ENCODE results near the gene CEP57L1.
"Not testable (repeated sequence)": the region's sequence is repeated elsewhere in the genome, so short reads cannot be mapped to it uniquely, and the experiment has no call there.

CEP57L1 gene

GRCh38 chr6:109172101-109172746 lies 76.9 kb downstream of the CEP57L1 start:
- no peak for DNase-seq (ENCODE audit: low spot score)

GRCh38 chr6:109174916-109175315 lies 79.6 kb downstream of the CEP57L1 start:
- DNase-seq (ENCODE audit: low spot score), result no peak

- DNase-seq (ENCODE audit: low spot score), result no peak
Measured at GRCh38 chr6:109178921-109179320, 83.6 kb downstream of the CEP57L1 start.

- DNase-seq (ENCODE audit: low spot score), result no peak
Measured at GRCh38 chr6:109179507-109179906, 84.2 kb downstream of the CEP57L1 start.

- no peak for DNase-seq (ENCODE audit: low spot score)
Measured at GRCh38 chr6:109182578-109182977, 87.3 kb downstream of the CEP57L1 start.

GRCh38 chr6:109183109-109183650 lies 87.9 kb downstream of the CEP57L1 start:
- DNase-seq (ENCODE audit: low spot score), result no peak

GRCh38 chr6:109184638-109185037 lies 89.3 kb downstream of the CEP57L1 start:
- DNase-seq (ENCODE audit: low spot score), result no peak

- no peak for DNase-seq (ENCODE audit: low spot score)
Measured at GRCh38 chr6:109186012-109186411, 90.7 kb downstream of the CEP57L1 start.

GRCh38 chr6:109187399-109188114 lies 92.2 kb downstream of the CEP57L1 start:
- no peak for DNase-seq (ENCODE audit: low spot score)

GRCh38 chr6:109188115-109188411 lies 92.8 kb downstream of the CEP57L1 start:
- no peak for DNase-seq (ENCODE audit: low spot score)

GRCh38 chr6:109191368-109191767 lies 96.1 kb downstream of the CEP57L1 start:
- not testable (repeated sequence) for DNase-seq (ENCODE audit: low spot score)

GRCh38 chr6:109192865-109193264 lies 97.6 kb downstream of the CEP57L1 start:
- no peak for DNase-seq (ENCODE audit: low spot score)

- no peak for DNase-seq (ENCODE audit: low spot score)
Measured at GRCh38 chr6:109194880-109195279, 99.6 kb downstream of the CEP57L1 start.

GRCh38 chr6:109197061-109197460 lies 101.8 kb downstream of the CEP57L1 start:
- no peak for DNase-seq (ENCODE audit: low spot score)

- no peak for DNase-seq (ENCODE audit: low spot score)
Measured at GRCh38 chr6:109202409-109203264, 107.3 kb downstream of the CEP57L1 start.

- DNase-seq (ENCODE audit: low spot score), result no peak
Measured at GRCh38 chr6:109204511-109204910, 109.2 kb downstream of the CEP57L1 start.

- no peak for DNase-seq (ENCODE audit: low spot score)
Measured at GRCh38 chr6:109212683-109213082, 117.4 kb downstream of the CEP57L1 start.

Data from COLO829 (cell line).